Left renal pelvis (tissue), 4 donors: ENCODE measurements around the gene SCYGR5. TPM values are rescaled to one million over a fixed set of nuclear protein-coding genes. Genes with fewer than 3 reads are reported as not detected.
"Not testable (repeated sequence)": the region's sequence is repeated elsewhere in the genome, so short reads cannot be mapped to it uniquely, and the experiment has no call there.

ENCODE experiments used
- DNase-seq, 4 donors: peaks; one replicate each; pipeline ENCODE4 v3.0.0-alpha.2; 2013; ENCODE audit warnings: low read depth in 4 of 4, low spot score in 3 of 4
- polyA plus RNA-seq, 4 donors: library from polyadenylated mRNA; unstranded; fragments of 120-200 nt; gene quantifications; one replicate each; pipeline ENCODE4 v1.2.1, GENCODE V29; 2013; ENCODE audit not compliant: insufficient read length in 4 of 4

Gene SCYGR5
- polyA plus RNA-seq: not detected

- DNase-seq: not testable (repeated sequence)
These were observed at the start of gene SCYGR5 for GRCh38 chr2:227666631-227667170. SCYGR5 (plus strand) TSS chr2:227666804; CDS start chr2:227666804, 0 bp downstream.

- DNase-seq: no peak
These were observed 49.0 kb upstream of the SCYGR5 start, which contains the start of gene SCYGR4 for GRCh38 chr2:227617316-227618230. SCYGR4 (plus strand) TSS chr2:227617498; CDS start chr2:227617498, 0 bp downstream.

- no peak for DNase-seq
These were observed 43.4 kb upstream of the SCYGR5 start for GRCh38 chr2:227623226-227623625.

GRCh38 chr2:227625420-227625819, 41.2 kb upstream of the SCYGR5 start:
- DNase-seq: no peak

GRCh38 chr2:227626580-227627151, 39.9 kb upstream of the SCYGR5 start:
- no peak for DNase-seq

GRCh38 chr2:227627769-227628168, 38.8 kb upstream of the SCYGR5 start:
- no peak for DNase-seq

GRCh38 chr2:227629435-227629834, 37.2 kb upstream of the SCYGR5 start:
- no peak for DNase-seq

- no peak for DNase-seq
These were observed 36.3 kb upstream of the SCYGR5 start for GRCh38 chr2:227630322-227630721.

GRCh38 chr2:227632827-227633226, 33.8 kb upstream of the SCYGR5 start:
- no peak for DNase-seq

GRCh38 chr2:227634201-227634600, 32.4 kb upstream of the SCYGR5 start:
- DNase-seq: no peak

GRCh38 chr2:227642656-227643055, 23.9 kb upstream of the SCYGR5 start:
- no peak for DNase-seq

- DNase-seq: no peak
These were observed 22.5 kb upstream of the SCYGR5 start for GRCh38 chr2:227643990-227644551.

- no peak for DNase-seq
These were observed 13.2 kb upstream of the SCYGR5 start for GRCh38 chr2:227653419-227653818.

GRCh38 chr2:227654426-227654825, 12.2 kb upstream of the SCYGR5 start:
- DNase-seq: no peak

- DNase-seq: no peak
These were observed 11.2 kb upstream of the SCYGR5 start for GRCh38 chr2:227655454-227655853.

- no peak for DNase-seq
These were observed 9.3 kb upstream of the SCYGR5 start for GRCh38 chr2:227657199-227657845.

- no peak for DNase-seq
These were observed 5.5 kb upstream of the SCYGR5 start for GRCh38 chr2:227661025-227661649.

- no peak for DNase-seq
These were observed 4.8 kb upstream of the SCYGR5 start for GRCh38 chr2:227661827-227662226.

- no peak for DNase-seq
These were observed 1.2 kb upstream of the SCYGR5 start for GRCh38 chr2:227665189-227665940.
